HepG2 (cell line): ENCODE measurements around the gene KIAA1958. TPM values are rescaled to one million over a fixed set of nuclear protein-coding genes. Genes with fewer than 3 reads are reported as not detected.

Experiments
- AKAP8 ChIP-seq: sonication (generic); formaldehyde crosslinking; IDR thresholded peaks from 2 replicates; pipeline ENCODE4 v1.5.1; 2020; ENCODE audit warnings: mild to moderate bottlenecking, missing genetic modification reagents
- THAP9 ChIP-seq: sonication (generic); formaldehyde crosslinking; IDR thresholded peaks from 2 replicates; pipeline ENCODE4; 2020; ENCODE audit warnings: missing genetic modification reagents, mild to moderate bottlenecking, borderline replicate concordance
- ZNF318 ChIP-seq: sonication (generic); formaldehyde crosslinking; IDR thresholded peaks from 2 replicates; pipeline ENCODE4 v1.4.0; 2020; ENCODE audit warnings: mild to moderate bottlenecking, missing genetic modification reagents
- ZNF33A ChIP-seq: sonication (generic); formaldehyde crosslinking; IDR thresholded peaks from 2 replicates; pipeline ENCODE4 v1.5.1; 2020; ENCODE audit warnings: missing genetic modification reagents, mild to moderate bottlenecking, moderate library complexity, borderline replicate concordance
- polyA plus RNA-seq, 8 experiments: library from polyadenylated mRNA; depleted of rRNA in 3 of 8; stranded (reverse) in 7 of 8; unstranded in 1 of 8; fragments of >200 nt; fragmentation: Illumina TruSeq in 4 of 8; extraction: Trizol in 4 of 8; gene quantifications; 2 replicates each; pipeline versions ENCODE4 v1.2.1 to v1.2.3, GENCODE V29; 2011 to 2016; ENCODE audit warnings: low read depth in 4 of 8, missing spikeins in 1 of 8, mixed read lengths in 1 of 8; ENCODE audit not compliant: insufficient read depth in 1 of 8
- total RNA-seq, 5 experiments: library from RNA; depleted of rRNA; stranded (reverse); fragments of >200 nt; fragmentation: Illumina TruSeq; extraction: Trizol; gene quantifications; 2 replicates each; pipeline ENCODE4 v1.2.3, GENCODE V29; 2016; ENCODE audit warnings: low read depth in 1 of 5

KIAA1958 gene
- total and polyA plus RNA-seq, 2 of the 13 experiments (the other 11 are each of a cell fraction or from before 2014, with no cell fraction given): 8.5 to 10.3 TPM

DNA sequence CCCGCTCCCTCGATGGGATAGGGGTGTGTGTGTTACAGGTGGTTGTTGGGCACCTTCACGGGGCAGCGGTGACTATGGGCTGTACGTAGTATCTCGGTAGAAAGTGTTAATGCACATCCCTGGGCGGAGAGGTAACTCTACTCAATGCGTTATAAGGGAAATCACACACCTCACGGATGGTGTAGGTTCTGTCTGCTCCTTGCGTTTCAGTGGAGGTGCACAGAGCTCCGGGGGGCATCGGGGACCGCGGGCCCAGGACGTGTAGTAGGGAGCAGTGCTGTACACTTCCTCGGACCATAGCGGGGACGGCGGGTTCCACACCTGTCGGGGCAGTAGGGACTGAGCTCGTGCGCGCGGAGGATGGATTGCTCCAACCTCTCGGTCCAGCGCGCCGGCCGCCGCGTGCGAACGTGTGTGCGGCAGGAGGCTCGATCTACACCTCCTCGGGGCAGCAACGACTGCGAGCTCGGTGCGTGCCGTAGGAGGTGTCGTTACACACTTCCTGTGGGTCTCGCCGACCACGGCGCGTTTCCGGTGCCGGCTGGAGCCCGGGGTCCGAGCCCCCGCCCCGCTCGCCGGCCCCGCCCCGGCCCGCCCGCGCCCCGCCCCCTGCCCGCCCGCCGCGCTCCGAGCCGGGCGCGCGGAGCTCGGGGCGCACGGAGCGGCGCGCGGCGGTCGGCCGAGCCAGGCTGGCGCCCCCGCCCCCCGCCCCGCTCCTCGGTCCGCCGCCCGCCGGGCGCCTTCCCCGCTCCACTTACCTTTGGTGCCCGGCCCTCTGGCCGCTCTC is at the start of gene KIAA1958 (continued):
- TF ChIP-seq ZNF318 (peak; percentile 52; the same call in 1 of the 2 replicates), AKAP8 (CRISPR knock-in tag) (peak; percentile 68; the same call in 1 of the 2 replicates), THAP9 (CRISPR knock-in tag) (peak; percentile 81), ZNF33A (no peak)
